Testis (tissue), 3 donors: Measurements from ENCODE around the gene CROT. TPM values are rescaled to one million over a fixed set of nuclear protein-coding genes. Genes with fewer than 3 reads are reported as not detected.
A peak's percentile ranks its signal among the peaks of the same experiment; 100 is the strongest.

Experiments used
- DNase-seq: peaks from one replicate; pipeline ENCODE4 v3.0.0-alpha.2; 2019
- H3K27ac ChIP-seq, 2 donors: fragments of 200-600 bp; sonication (generic); one replicate each; pipeline ENCODE4 v1.5.1; 2019
- H3K27me3 ChIP-seq: fragments of 200-600 bp; sonication (generic); one replicate; pipeline ENCODE4 v1.5.1; 2019
- H3K36me3 ChIP-seq: fragments of 200-600 bp; sonication (generic); one replicate; pipeline ENCODE4 v1.5.1; 2017; ENCODE audit warnings: low read depth; ENCODE audit errors: missing control alignments
- H3K4me1 ChIP-seq: fragments of 200-600 bp; sonication (generic); one replicate; pipeline ENCODE4 v1.5.1; 2019
- H3K4me3 ChIP-seq, 2 donors: fragments of 200-600 bp; sonication (generic); one replicate each; pipeline ENCODE4 v1.5.1; 2017 to 2019
- H3K9me3 ChIP-seq: fragments of 200-600 bp; sonication (generic); one replicate; pipeline ENCODE4 v1.5.1; 2017
- POLR2A ChIP-seq: fragments of 450-650 bp; IDR thresholded peaks from one replicate; pipeline ENCODE4 v1.6.1; 2017; ENCODE audit warnings: antibody characterized with exemption, mild to moderate bottlenecking, moderate library complexity
- WGBS, 2 donors: methylation state at CpG; one replicate each; pipeline ENCODE4 v1.1.5; 2018; 5-methylcytosine and 5-hydroxymethylcytosine counted together
- intact Hi-C: fragments of 100-400 bp; cut with DNase I; formaldehyde crosslinking; loops from one replicate; pipeline ENCODE4 v1.15.1; 2023; ENCODE audit warnings: low total_unique reads
- polyA plus RNA-seq: library from polyadenylated mRNA; stranded (reverse); fragments of 350-450 nt; fragmentation: Illumina TruSeq; extraction: RNeasy Lipid Tissue Mini Kit (QIAGEN cat#74804); gene quantifications from one replicate; pipeline ENCODE4 v1.2.3, GENCODE V29; 2014; ENCODE audit warnings: low read depth, low replicate concordance; ENCODE audit not compliant: insufficient read depth
- total RNA-seq, 2 donors: library from RNA; depleted of rRNA; stranded (reverse); fragments of >200 nt; gene quantifications; one replicate each; pipeline ENCODE4 v1.2.3, GENCODE V29; 2016
- TF ChIP-seq, protein P1 (sequence below), 3 experiments: fragments of 450-650 bp in 2 of 3; fragments of 200-600 bp in 1 of 3; sonication (generic) in 1 of 3; IDR thresholded peaks; one replicate each; pipeline ENCODE4 v1.5.1; 2016 to 2019; ENCODE audit warnings: antibody characterized with exemption in 3 of 3, mild to moderate bottlenecking in 2 of 3, moderate library complexity in 1 of 3

Gene CROT
- total and polyA plus RNA-seq, 3 donors from 2014 or later, result 4.5 to 10.5 (median 7.3) TPM

DNA sequence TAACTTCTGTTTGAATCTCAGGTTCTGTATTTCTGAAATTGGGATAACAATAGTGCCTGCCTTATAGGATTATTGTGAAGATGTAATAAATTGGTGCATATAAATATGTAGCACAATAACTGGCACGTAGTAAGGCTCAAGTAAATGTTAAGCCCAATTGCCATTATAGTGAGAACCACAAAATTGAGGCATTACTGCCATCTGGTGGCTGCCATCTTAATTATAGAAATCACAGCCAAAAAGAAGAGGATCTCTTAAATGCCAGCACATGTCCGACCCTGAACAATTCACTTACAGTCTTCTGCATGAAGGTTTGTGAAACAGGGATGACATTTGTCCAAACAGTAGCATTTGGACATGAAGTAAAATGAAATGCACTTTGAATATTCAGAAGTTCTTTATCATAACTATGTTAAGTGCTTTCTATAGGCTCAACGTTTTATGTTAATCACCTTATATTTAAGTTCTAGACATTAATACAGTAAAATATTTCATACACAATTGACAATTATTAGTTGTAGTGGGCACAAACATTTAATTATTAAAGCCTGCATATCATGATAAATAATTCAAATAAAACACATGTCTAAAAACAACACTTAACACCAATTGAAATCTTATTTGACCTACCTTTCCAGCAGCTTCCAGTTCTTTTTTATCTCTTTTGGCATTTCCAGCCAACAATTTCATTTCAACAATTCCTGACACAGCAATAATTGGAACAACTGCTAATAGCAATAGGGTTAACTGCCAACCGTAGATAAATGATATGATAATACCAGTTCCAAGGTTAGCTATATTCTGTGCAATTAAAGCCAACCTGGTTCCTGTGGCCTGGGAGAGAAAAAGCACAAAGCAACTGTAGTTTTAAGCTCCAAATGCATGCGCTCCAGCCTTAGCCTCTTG lies 71.5 kb downstream of the CROT start:
- intact Hi-C loops, result loop anchor here (5.0 kb wide), 1 partner anchor 105 kb away; no protein-coding TSS in a partner anchor

GRCh38 chr7:87420173-87420572 lies 74.7 kb downstream of the CROT start:
- intact Hi-C loops, result no loop called here
- DNase-seq, result no peak
- Histone ChIP-seq H3K4me3 (no peak overlapping the region), H3K36me3 (no peaks in the 10 kb centered on the region), H3K27ac (no peak overlapping the region), H3K27me3 (no peaks in the 10 kb centered on the region), H3K4me1 (no peaks in the 10 kb centered on the region), H3K9me3 (no peaks in the 10 kb centered on the region)
- 93 to 95% methylated on average over 4 of the region's 4 CpGs for WGBS, 2 donors
- TF ChIP-seq, protein P1, sequence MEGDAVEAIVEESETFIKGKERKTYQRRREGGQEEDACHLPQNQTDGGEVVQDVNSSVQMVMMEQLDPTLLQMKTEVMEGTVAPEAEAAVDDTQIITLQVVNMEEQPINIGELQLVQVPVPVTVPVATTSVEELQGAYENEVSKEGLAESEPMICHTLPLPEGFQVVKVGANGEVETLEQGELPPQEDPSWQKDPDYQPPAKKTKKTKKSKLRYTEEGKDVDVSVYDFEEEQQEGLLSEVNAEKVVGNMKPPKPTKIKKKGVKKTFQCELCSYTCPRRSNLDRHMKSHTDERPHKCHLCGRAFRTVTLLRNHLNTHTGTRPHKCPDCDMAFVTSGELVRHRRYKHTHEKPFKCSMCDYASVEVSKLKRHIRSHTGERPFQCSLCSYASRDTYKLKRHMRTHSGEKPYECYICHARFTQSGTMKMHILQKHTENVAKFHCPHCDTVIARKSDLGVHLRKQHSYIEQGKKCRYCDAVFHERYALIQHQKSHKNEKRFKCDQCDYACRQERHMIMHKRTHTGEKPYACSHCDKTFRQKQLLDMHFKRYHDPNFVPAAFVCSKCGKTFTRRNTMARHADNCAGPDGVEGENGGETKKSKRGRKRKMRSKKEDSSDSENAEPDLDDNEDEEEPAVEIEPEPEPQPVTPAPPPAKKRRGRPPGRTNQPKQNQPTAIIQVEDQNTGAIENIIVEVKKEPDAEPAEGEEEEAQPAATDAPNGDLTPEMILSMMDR (IDR thresholded peaks at IDR 0.05), result no peak
- no peak for TF ChIP-seq POLR2A

More for the DNA sequence above, 71.5 kb downstream of the CROT start:
- no peak overlapping the region for H3K4me3 ChIP-seq
- no peaks in the 10 kb centered on the region for H3K36me3 ChIP-seq
- no peaks in the 10 kb centered on the region for H3K4me1 ChIP-seq
- no peak for TF ChIP-seq POLR2A
- TF ChIP-seq, protein P1 (IDR thresholded peaks at IDR 0.05), result peak; percentile 52 to 75 (median 63)
- WGBS, 2 donors, result 50 to 51% methylated on average over 5 of the region's 5 CpGs
- no peaks in the 10 kb centered on the region for H3K9me3 ChIP-seq
- no peak overlapping the region for H3K27ac ChIP-seq
- peak; percentile 84 for DNase-seq
- H3K27me3 ChIP-seq, result no peaks in the 10 kb centered on the region

DNA sequence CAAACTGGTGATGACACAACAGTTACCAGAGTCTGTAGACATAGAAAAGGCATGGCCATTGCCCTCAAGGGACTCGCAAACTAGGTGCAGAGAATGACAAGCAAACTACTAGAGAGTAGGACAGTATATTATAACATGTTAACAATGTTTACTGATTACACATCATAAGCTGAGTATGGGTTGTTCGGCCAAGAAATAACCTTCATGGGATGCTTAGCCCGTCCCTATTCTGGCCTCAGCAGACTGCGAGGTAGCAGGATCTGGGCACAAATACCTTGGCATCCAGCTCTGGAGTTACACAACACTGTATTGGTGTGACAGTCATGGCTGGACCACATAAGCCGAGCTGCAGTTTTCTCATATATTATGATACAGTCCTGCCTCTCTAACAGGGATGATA lies 78.6 kb downstream of the CROT start:
- intact Hi-C loops, result no loop called here
- Histone ChIP-seq H3K4me3 (no peak overlapping the region), H3K4me1 (no peaks in the 10 kb centered on the region), H3K36me3 (no peaks in the 10 kb centered on the region), H3K27ac (no peak overlapping the region), H3K9me3 (no peaks in the 10 kb centered on the region), H3K27me3 (no peaks in the 10 kb centered on the region)
- DNase-seq, result no peak
- no peak for TF ChIP-seq POLR2A
- 83 to 92% methylated on average over 5 of the region's 5 CpGs for WGBS, 2 donors

DNA sequence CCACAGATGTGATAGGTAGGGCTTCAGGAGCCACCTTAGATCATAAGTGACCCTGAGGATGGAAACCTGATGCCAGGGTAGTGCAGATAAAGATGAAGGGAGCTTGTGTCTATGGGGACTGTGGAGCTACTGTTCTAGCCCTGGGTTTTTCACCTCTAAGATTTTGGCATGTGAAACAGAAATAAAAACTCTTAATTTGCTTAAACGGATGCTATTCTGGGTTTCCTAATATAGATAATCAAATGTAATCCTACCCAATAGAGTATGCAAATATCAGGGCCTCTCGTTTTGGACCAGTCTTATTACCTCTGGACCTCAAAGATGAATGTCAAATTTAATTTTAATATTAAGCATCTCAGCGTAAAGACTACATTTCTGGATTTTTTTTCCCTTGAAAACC lies 80.7 kb downstream of the CROT start:
- H3K4me3 ChIP-seq, result no peak overlapping the region
- no peak overlapping the region for H3K27ac ChIP-seq
- 80 to 82% methylated on average over 3 of the region's 3 CpGs for WGBS, 2 donors
- TF ChIP-seq POLR2A, result no peak
- TF ChIP-seq, protein P1 (IDR thresholded peaks at IDR 0.05), result no peak
- no peaks in the 10 kb centered on the region for H3K9me3 ChIP-seq
- no peak for DNase-seq
- no peaks in the 10 kb centered on the region for H3K4me1 ChIP-seq
- H3K27me3 ChIP-seq, result no peaks in the 10 kb centered on the region
- intact Hi-C loops, result no loop called here
- H3K36me3 ChIP-seq, result no peaks in the 10 kb centered on the region

DNA sequence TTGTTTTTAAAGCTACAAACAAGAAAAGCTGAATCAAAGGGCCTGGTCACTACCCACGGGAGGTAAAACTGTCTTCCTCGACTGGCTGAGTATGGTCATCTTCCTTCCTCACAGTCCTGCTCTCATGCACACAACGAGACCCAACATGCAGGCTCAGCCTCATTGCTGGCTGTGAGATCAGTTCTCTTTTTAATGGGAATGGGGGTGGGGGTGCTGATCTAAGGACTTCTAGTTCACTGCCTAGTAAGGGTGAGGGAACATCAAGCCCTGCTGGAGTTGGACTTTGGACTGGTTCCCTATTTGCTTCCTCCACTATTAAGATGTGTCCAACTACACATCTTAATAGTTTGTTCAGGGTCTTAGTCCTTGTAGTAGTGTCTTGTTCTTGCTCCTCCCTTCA lies 81.8 kb downstream of the CROT start:
- Histone ChIP-seq H3K9me3 (no peaks in the 10 kb centered on the region), H3K4me3 (no peak overlapping the region), H3K27ac (no peak overlapping the region), H3K27me3 (no peaks in the 10 kb centered on the region), H3K4me1 (no peaks in the 10 kb centered on the region), H3K36me3 (no peaks in the 10 kb centered on the region)
- TF ChIP-seq, protein P1 (IDR thresholded peaks at IDR 0.05), result no peak
- no peak for TF ChIP-seq POLR2A
- intact Hi-C loops, result no loop called here
- DNase-seq, result no peak
- 66 to 83% methylated on average over 3 of the region's 3 CpGs for WGBS, 2 donors
